T-helper 1 cell treated with Interleukin-12 subunit alpha and Interleukin-12 subunit beta and Interleukin-4 antibody, amounts not matched to agents 30 ng/mL and 1 ng/mL, for 36 hours (primary cell): Measurements from ENCODE around the gene TSKS. TPM values are rescaled to one million over a fixed set of nuclear protein-coding genes. Genes with fewer than 3 reads are reported as not detected.
"Not testable (repeated sequence)": the region's sequence is repeated elsewhere in the genome, so short reads cannot be mapped to it uniquely, and the experiment has no call there.

Source experiments
- intact Hi-C: fragments of 100-400 bp; cut with micrococcal nuclease; formaldehyde crosslinking; loops from one replicate; pipeline ENCODE4 v1.15.1; 2024
- total RNA-seq: library from RNA; stranded (reverse); gene quantifications from 2 replicates; pipeline ENCODE4 v1.2.3, GENCODE V29; 2022

TSKS gene
- total RNA-seq, 1 donor from 2014 or later = 4.0 TPM

DNA sequence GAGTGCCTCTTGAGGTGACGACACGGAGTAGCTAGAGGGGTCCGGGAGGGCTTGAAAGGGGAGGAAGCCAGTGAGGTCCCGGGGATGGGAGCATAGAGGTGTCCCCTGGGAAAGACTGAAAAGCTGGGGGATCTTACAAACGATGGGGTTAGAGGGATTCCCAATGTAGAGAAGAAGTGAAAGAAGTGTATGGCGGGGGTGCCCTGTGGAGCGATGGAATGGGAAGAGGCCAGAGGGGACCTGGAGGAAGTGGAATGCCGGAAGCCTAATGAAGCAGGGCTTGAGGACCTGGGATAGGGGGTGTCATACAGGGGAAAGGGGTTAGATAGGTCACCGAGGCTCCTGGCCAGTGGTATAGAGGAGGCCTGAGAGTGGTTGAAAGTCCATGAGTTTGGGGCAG, 4.3 kb upstream of the TSKS start:
- intact Hi-C loops = loop anchor here (2.0 to 5.0 kb wide), 4 partner anchors 161 to 775 kb away; partner anchors contain the start of genes ALDH16A1, ATF5, C19orf73 and GYS1

- intact Hi-C loops = loop anchor here (1.0 to 5.0 kb wide), 19 partner anchors 41 to 775 kb away; partner anchors contain the start of genes AKT1S1, ALDH16A1, ATF5 and C19orf73
These were observed 3.8 kb upstream of the TSKS start, which contains the start of gene AP2A1 for GRCh38 chr19:49766930-49767299. Gene AP2A1, plus strand, starts transcription at chr19:49767001. Its CDS starts 133 bp downstream, at chr19:49767134.

DNA sequence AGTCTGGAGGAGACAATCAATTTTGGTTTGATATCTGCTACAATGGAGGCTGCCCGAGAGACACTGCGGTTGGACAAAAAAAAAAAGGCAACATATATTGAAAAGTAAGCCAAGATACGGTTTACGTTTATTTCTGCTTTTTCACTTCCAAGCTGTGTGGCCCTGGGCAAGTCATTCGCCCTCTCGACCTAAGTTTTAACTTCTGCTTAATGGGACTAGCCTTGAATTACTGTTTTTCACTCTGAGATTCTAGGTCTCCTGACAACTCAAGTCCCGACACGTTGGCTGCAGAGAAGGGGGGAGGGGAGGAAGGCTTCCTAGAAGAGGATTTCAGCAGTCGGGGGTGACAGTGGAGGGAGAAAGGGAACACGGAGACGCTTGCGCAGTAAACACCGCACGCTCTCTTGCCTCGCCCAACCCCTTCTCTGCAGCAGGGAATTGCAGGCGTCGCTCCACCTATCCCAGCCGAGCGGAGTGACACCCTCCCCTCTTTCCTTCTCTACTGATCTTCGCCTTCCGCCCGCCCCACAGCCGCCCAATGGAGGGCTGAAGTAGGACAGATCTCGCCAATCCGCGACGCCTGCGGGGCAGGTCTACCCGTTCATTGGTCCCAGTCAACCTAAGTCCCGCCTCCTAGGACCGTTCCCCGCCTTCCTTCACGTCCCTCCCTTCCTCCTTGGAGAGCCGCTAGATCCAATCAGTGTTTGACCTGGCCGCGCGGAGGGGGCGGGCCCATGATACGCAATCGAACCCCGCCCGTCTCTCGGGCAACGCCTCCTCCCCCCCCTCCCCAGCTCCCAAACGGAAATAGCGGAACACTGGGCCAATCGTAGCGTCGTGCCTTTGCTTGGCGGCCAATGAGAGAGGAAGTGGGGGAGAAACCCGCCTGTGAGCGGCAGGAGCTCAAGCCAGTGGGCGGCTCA, 3.2 kb upstream of the TSKS start:
- intact Hi-C loops = loop anchor here (1.0 to 5.0 kb wide), 19 partner anchors 42 to 774 kb away; partner anchors contain the start of genes AKT1S1, ALDH16A1, ATF5 and C19orf73

DNA sequence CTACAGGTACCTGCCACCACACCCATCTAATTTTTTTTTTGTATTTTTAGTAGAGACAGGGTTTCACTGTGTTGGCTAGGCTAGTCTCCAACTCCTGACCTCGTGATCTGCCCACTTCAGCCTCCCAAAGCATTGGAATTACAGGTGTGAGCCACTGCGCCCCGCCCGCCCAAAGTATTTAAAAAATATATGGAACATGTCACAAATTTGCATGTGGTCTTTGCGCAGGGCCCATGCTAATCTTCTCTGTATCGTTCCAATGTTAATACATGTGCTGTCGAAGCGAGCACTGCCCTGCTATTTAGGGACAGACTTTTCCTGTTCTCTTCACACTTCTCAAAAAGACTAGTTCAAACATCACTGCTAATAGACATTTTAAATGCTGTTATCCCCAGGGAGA, 1.2 kb upstream of the TSKS start:
- intact Hi-C loops = no loop called here

- intact Hi-C loops = no loop called here
These were observed 1.3 kb downstream of the TSKS start for GRCh38 chr19:49761625-49762311.

- intact Hi-C loops = no loop called here
These were observed 1.9 kb downstream of the TSKS start for GRCh38 chr19:49761249-49761624.

DNA sequence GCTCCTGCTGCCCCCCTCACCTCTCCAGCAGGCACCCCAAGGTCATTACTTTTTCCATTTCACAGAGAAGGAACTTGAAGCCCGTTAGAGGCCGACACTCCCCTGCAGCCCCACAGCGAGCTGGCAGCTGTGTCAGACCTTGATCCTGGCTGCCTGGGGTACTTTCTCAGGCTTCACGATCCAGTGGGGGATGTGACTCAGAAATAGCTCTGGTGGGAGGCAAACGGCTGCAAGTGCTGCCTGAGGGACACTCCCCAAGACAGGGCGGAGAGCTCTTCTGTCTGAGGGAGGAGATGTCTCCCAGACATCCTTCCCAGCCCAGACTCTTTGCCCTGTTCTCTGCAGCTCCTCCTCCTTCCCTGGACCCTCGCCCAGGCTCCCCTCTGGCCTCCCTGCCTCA, 4.8 kb downstream of the TSKS start:
- intact Hi-C loops = no loop called here

DNA sequence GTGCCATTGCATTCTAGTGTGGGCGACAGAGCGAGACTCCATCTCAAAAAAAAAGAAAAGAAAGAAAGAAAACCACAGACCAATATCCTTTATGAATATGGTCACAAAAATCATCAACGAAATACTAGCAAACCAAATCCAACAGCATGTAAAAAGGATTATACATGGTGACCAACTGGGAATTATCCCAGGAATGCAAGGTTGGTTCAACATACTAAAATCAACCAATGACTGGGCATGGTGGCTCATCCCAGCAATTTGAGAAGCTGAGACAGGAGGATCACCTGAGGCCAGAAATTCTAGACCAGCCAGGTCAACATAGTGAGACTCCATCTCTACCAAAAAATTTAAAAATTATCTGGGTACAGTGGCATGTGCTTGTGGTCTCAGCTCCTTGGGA, 7.2 kb downstream of the TSKS start:
- intact Hi-C loops = no loop called here

DNA sequence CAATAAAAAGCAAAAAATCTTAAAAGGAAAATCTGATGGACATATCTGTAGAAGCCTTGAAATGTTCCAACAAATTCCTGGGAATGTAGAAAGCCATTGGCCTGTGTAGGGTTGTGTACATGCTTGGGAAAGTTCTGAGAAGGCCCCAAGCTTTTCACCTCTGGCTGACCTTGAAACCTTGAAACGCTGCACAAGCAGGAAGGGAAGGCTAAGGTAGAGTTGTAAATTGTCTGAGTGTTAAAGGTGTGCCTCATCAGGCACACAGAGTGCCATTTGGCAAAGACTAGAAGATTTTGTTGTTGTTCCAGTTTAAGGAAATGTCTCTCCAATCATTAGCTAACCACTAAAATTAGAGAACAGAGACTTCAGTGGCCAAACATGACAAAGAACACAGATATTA, 10.4 kb downstream of the TSKS start:
- intact Hi-C loops = no loop called here

- intact Hi-C loops = no loop called here
These were observed 13.3 kb downstream of the TSKS start for GRCh38 chr19:49749771-49750170.

- intact Hi-C loops = no loop called here
These were observed 13.9 kb downstream of the TSKS start for GRCh38 chr19:49749055-49749716.

- intact Hi-C loops = no loop called here
These were observed 16.7 kb downstream of the TSKS start for GRCh38 chr19:49746206-49746958.

- intact Hi-C loops = no loop called here
These were observed 18.1 kb downstream of the TSKS start for GRCh38 chr19:49744946-49745381.

DNA sequence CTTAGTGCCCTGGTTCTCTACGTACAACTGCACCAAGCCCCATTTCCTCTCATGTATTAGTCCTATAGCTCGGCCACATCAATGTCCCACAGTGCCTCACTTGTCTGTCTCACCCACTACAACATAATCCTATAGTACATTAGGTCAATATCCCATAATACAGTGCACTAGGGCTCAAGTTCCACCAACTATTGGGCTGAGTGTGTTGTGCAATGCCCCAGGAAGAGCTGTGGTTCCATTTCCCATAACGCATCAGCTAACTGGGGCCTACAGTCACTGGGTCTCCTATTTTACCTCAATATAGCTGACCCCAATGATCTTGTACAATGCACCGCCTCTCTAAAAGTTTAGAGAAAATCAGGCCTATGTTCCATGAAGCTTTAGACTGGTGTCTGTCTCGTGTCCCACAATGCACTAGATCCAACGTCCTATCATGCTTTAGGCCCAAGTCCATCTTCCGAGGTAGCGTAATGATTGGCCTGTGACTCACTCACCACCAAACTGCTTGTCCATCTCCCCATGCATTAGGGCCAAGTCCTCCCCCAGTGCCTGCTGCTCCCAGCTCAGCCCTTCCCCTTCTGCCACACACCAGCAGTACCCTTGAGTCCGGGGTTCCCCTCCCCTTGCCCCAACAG, 21.8 kb downstream of the TSKS start:
- intact Hi-C loops = no loop called here

- intact Hi-C loops = no loop called here
These were observed 23.2 kb downstream of the TSKS start for GRCh38 chr19:49739933-49740332.

- intact Hi-C loops = no loop called here
These were observed 24.0 kb downstream of the TSKS start for GRCh38 chr19:49739098-49739497.

DNA sequence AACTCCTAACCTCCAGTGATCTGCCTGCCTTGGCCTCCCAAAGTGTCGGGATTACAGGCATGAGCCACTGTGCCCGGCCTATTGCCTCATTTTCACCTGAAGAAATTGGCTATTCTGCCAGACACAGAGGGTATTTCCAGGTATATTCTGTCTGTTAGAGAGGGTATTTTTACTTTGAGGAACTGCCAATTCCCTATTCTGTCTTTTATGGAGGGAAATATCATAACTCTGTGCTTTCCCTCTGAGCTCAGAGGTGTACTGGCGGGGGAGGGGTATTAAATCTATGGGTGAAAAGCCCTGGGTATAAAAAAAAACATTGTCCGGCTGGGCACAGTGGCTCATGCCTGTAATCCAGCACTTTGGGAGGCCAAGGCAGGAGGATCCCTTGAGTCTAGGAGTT, 24.8 kb downstream of the TSKS start:
- intact Hi-C loops = no loop called here

DNA sequence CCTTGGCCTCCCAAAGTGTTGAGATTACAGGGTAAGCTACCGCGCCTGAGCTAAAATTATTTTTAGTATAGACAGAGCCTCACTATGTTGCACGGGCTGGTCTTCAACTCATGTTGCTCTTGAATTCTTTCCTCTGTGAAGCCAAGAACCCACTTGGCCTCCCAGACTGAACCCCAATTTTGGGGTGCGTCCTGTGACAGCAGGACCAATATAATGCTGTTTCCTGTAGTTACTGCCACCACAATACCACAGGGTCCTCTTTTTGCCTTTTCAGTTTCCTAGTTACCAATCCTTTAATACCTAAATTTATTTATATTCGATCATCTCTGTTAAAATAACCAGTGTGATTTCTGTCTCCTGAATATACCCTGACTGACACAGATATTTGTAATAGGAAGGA, 32.9 kb downstream of the TSKS start:
- intact Hi-C loops = no loop called here

DNA sequence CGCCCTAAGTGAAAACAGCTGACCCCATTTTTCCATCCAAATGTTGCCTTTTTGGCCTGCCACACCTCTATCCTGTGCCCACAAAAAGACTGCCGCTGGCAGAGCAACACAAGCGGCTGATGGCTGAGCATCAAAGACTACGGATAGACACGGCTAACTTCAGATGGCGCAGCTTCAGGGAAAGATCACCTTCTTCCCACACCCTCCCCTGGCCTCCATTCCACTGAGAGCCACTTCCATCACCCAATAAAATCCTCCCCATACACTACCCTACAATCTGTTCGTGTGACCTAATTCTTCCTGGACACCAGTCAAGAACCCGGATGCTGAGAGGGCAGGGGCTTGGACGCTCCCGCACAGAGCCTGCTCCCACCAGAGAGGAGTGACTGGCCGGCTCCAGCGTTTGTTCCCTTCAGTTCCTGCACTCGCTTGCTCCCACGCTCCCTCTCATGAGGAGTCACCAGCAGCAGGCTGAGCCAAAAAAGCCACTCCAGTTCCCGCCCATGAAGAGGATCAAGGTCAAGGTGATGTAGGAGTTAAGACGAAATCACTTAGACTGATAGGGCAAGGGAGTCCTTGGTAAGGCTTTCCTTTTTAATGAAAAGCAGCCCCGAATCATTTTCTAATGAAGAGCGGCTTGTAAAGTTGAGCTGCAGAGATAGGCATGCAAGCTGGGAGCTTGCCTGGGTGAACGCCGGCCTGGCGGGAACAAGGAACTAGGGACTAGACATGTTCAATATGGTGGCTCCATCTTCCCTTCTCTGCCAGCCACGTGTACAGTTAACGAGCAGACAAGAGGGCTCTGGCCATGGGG, 35.7 kb downstream of the TSKS start:
- intact Hi-C loops = no loop called here

DNA sequence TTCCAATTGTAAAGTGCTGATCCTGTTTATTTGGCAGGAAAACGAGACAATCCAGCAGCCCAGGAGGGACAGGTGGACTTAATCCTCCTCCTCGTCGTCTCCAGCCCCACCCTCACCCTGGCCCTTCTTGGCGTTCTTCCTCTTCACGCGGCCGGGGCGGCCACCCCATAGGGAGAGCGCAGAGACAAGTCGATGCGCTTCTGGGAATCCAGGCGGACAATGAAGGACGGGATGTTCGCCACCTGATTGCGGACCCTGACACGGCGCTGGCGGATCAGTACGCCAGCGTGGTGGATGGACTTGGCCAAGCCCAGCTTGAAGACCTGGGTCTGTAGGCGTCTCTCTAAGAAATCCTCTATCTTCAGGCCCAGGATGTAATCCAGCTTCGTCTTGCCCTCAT, 43.7 kb downstream of the TSKS start:
- intact Hi-C loops = not testable (repeated sequence)
